IMR-90 (cell line): ENCODE measurements around the gene WDR48.

Experiments used
- MAFK ChIP-seq: IDR thresholded peaks from 2 replicates; pipeline ENCODE4 v1.6.1; 2012; ENCODE audit warnings: low read depth, low read length, improper control_type of control experiment
- NFE2L2 ChIP-seq: fragments of 150-350 bp; IDR thresholded peaks from 2 replicates; pipeline ENCODE4 v1.6.1; 2016; ENCODE audit warnings: low read depth, mild to moderate bottlenecking, low read length
- POLR2A ChIP-seq: IDR thresholded peaks from 2 replicates; pipeline ENCODE4 v1.6.1; 2012; ENCODE audit warnings: mild to moderate bottlenecking, low read depth, low read length
- RCOR1 ChIP-seq: IDR thresholded peaks from 2 replicates; pipeline ENCODE4 v1.6.1; 2012; ENCODE audit warnings: mild to moderate bottlenecking, low read length, improper control_type of control experiment; ENCODE audit not compliant: insufficient replicate concordance
- RFX5 ChIP-seq: IDR thresholded peaks from 2 replicates; pipeline ENCODE4 v1.8.0; 2012; ENCODE audit warnings: low read depth, mild to moderate bottlenecking, low read length, moderate library complexity
- SMC3 ChIP-seq: fragments of 150-350 bp; IDR thresholded peaks from 2 replicates; pipeline ENCODE4 v1.6.1; 2016; ENCODE audit warnings: low read depth, mild to moderate bottlenecking, antibody characterized with exemption, low read length, moderate library complexity
- TF ChIP-seq, protein P1 (sequence below): conservative IDR thresholded peaks from 2 replicates; pipeline ENCODE4 v1.5.1; 2012; ENCODE audit warnings: mild to moderate bottlenecking, low read depth, low read length, improper control_type of control experiment

DNA sequence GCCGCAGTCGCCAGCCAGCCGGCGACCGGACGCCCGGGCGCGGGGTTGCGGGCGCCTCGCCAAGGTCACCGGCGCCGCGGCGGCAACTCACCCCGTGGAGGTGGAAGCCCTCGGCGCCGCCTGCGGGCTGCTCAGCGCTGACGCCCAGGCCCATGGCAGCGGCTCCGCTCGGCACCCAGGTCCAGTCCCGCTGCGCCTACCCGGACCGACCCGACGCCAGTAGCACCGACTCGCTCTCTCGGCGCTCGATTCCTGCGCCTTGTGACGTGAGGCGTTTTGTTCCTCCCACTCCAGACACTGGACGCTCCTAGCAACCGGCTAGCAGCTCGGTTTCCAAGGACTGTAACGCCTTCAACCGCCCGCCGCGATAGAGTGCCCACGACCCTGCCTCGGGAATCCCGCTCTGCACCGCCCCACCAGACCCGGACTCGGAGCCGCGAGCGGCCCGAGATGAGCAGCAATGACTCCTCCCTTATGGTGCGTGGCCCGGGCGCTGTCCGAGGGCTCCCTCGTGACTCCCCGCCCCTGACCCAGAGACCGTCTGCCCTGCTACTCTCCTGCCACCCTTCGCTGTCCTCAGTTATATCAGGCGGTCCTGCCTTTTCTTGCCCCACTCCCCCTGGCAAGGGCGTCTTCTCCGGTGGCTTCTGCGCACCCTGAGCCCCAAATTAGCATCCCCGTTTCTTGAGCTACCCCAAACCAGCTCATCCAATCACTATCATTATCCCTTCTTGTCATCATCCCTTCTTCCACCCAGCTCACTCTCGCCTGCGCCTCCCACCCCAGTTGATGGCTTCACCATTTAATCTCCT is 55.8 kb downstream of the WDR48 start, which contains the start of the genes GORASP1 and TTC21A:
- TF ChIP-seq, protein P1, sequence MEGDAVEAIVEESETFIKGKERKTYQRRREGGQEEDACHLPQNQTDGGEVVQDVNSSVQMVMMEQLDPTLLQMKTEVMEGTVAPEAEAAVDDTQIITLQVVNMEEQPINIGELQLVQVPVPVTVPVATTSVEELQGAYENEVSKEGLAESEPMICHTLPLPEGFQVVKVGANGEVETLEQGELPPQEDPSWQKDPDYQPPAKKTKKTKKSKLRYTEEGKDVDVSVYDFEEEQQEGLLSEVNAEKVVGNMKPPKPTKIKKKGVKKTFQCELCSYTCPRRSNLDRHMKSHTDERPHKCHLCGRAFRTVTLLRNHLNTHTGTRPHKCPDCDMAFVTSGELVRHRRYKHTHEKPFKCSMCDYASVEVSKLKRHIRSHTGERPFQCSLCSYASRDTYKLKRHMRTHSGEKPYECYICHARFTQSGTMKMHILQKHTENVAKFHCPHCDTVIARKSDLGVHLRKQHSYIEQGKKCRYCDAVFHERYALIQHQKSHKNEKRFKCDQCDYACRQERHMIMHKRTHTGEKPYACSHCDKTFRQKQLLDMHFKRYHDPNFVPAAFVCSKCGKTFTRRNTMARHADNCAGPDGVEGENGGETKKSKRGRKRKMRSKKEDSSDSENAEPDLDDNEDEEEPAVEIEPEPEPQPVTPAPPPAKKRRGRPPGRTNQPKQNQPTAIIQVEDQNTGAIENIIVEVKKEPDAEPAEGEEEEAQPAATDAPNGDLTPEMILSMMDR, result no peak
- no peak for TF ChIP-seq NFE2L2
- TF ChIP-seq POLR2A, result peak; percentile 87
- TF ChIP-seq MAFK, result no peak
- TF ChIP-seq SMC3, result no peak
- TF ChIP-seq RCOR1, result no peak
- no peak for TF ChIP-seq RFX5
